ENCODE results near the gene GIMAP8.
"Not testable (repeated sequence)": the region's sequence is repeated elsewhere in the genome, so short reads cannot be mapped to it uniquely, and the experiment has no call there.

The GIMAP8 gene

DNA sequence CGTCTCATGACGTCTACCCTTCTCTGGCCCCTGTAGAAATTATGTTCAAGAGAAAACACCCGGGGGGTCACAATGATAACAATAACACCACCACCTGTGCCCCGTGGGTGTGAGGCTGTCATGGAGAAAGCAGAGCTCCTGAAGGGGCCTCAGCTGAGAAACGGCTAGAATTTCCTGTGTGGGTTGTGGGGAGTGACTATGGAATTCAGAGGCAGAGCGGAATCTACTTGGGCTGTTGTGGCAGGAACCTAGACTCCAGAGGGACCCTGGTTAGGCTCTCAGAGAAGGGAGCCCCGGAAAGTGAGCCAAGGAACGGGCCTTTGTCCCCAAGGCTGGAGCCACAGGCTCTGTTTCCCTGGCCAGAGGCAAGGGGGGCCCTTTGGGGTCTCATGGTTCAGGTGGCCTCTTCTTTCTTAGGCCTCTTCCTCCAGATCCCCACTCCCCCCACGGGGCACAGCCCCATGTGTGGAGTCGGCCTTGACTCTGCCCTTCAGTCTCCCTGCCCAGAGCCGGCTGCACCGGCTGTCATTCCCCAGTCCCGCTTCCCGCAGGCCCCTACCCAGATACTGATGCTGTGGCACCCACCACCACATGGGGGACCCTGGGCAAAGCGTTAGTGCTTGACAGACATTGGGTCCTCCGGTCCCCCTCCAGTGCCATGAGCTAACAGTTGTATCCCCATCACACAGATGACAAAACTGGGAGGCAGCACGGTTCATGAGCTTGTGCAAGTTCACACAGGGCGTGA is 6.5 kb upstream of the GIMAP8 start:
- TF ChIP-seq POLR2AphosphoS5 (IDR thresholded peaks at IDR 0.05; ENCODE audit: low read depth, low read length) (no peak), TAF1 (IDR thresholded peaks at IDR 0.05; ENCODE audit: borderline replicate concordance, low read depth, low read length) (no peak), POLR2A (IDR thresholded peaks at IDR 0.05; ENCODE audit: low read depth, low read length) (no peak)
- DNase-seq (ENCODE audit: insufficient read length) (no peak), FAIRE-seq (no peak)

DNA sequence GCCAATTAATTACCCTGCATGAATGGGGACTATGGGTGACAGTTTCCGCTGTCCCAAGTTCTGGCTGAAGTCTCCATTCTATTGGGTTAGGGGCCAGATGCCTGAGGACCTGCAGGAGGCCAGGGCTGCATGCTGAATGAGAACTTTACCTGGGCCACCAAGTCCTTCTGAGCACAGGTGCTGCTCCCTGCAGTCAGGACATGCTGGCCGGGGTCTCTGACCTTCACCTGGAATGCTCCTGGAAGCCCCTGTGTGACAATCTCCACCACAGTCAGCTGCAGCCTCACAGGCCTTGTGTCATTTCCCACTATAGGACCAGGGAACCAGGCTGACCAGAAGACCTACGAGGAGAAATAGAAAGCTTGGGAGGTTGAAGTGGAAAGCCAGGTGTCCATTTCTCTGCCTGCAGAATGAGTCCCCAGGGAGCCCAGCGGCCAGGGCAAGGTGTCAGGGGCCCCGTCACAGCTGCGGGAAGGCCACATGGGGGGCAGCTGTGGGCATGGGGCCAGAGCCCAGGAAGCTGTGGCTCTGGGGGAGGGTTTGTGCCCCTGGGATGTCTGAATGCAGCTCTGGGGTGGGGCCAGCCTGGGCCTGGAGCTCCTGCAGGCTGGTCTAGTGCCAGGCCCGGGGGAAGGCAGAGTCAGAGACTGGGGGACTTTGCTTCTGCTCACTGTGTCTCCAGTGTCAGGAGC is 5.6 kb upstream of the GIMAP8 start:
- DNase-seq (ENCODE audit: insufficient read length), result no peak
- no peak for FAIRE-seq
- TF ChIP-seq POLR2A (IDR thresholded peaks at IDR 0.05; ENCODE audit: low read depth, low read length), result no peak
- no peak for TF ChIP-seq TAF1 (IDR thresholded peaks at IDR 0.05; ENCODE audit: borderline replicate concordance, low read depth, low read length)
- no peak for TF ChIP-seq POLR2AphosphoS5 (IDR thresholded peaks at IDR 0.05; ENCODE audit: low read depth, low read length)

DNA sequence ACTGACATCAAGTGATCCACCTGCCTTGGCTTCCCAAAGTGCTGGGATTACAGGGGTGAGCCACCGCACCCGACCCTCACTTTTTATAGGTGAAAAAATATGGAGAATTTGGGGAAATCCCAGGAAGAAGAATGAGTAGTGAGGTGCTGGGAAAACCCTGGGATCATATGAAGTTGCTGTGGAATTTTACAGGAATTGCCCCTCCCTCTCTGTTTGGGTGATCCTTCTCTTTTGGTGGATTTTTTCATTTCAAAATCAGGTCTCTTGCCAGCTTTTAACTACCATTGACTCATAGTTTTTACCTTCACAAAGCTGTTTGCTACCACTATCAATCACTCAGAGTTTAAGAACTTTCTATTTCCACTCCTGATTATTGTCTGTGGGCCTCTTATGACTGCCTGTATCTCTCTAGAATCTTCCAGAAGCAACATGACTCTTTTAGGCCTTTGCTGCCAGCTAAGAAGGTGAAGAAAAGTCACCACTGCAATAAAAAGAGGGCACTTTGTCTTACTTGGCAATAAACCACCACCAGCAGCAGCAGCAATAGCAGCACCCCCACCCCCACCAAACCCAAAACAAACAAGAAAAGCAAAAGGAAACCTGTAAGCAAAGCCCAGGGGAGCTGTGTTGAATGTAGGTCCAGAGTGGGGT is 4.0 kb upstream of the GIMAP8 start:
- DNase-seq (ENCODE audit: insufficient read length) (no peak), FAIRE-seq (no peak)
- TF ChIP-seq POLR2AphosphoS5 (IDR thresholded peaks at IDR 0.05; ENCODE audit: low read depth, low read length) (no peak), TAF1 (IDR thresholded peaks at IDR 0.05; ENCODE audit: borderline replicate concordance, low read depth, low read length) (no peak)

DNA sequence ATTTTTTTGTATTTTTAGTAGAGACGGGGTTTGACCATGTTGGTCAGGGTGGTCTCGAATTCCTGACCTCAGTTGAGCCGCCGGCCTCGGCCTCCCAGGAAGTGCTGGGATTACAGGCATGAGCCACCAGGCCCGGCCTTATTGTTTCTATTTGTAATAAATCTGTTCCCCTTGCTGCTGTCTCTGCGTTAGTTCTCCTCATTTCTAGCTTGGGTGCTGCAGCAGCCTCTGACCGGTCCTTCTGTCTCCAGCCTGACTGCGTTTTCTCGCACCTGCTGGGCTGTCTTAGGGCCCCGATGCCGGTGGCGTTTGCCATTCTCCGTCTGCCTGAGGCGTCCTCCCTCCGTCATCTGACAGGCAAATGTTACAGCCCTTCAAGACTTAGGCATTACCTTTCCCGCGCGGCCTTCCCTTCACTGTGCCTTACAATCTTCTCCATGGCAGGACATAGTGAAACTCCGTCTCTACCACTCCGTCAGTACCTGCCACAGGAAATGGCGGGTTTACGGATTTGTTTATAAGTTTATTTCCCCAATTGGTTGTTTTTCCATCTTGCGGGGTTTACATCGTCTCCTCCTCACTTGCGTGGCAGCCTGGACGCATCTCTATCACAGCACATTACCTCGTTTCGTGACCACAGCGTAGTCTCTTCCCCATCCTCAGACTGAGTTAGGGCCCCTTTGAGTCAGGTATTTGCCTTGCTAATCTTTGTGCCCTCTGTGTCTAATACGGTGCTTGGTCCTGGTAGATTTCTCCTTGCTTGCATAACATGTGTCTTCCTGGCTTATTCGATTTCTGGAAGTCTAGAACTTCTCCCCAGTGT is 2.3 kb upstream of the GIMAP8 start:
- peak; percentile 72 for FAIRE-seq
- no peak for TF ChIP-seq TAF1 (IDR thresholded peaks at IDR 0.05; ENCODE audit: borderline replicate concordance, low read depth, low read length)
- no peak for TF ChIP-seq POLR2AphosphoS5 (IDR thresholded peaks at IDR 0.05; ENCODE audit: low read depth, low read length)
- TF ChIP-seq POLR2A (IDR thresholded peaks at IDR 0.05; ENCODE audit: low read depth, low read length), result no peak
- DNase-seq (ENCODE audit: insufficient read length), result no peak

DNA sequence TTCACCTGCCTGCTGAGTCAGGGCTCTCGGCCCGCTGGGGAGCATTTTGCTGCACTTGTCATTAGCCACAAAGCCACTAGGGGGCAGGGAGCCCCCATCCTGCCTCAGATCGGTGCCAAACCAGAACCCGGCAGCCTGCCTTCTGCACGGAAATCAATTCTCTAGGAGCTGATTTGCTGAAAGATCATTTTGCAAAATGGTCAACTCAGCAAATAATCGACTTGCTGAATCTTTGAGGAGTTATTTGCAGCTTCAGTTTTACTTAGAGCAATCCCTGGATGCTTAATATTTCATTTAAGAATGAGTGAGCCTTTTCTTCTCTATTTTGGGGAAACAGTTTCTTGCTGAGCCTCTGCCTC is 1.7 kb upstream of the GIMAP8 start:
- DNase-seq (ENCODE audit: insufficient read length) (peak; percentile 84), FAIRE-seq (no peak)
- TF ChIP-seq TAF1 (IDR thresholded peaks at IDR 0.05; ENCODE audit: borderline replicate concordance, low read depth, low read length) (no peak), POLR2A (IDR thresholded peaks at IDR 0.05; ENCODE audit: low read depth, low read length) (no peak), POLR2AphosphoS5 (IDR thresholded peaks at IDR 0.05; ENCODE audit: low read depth, low read length) (no peak)

DNA sequence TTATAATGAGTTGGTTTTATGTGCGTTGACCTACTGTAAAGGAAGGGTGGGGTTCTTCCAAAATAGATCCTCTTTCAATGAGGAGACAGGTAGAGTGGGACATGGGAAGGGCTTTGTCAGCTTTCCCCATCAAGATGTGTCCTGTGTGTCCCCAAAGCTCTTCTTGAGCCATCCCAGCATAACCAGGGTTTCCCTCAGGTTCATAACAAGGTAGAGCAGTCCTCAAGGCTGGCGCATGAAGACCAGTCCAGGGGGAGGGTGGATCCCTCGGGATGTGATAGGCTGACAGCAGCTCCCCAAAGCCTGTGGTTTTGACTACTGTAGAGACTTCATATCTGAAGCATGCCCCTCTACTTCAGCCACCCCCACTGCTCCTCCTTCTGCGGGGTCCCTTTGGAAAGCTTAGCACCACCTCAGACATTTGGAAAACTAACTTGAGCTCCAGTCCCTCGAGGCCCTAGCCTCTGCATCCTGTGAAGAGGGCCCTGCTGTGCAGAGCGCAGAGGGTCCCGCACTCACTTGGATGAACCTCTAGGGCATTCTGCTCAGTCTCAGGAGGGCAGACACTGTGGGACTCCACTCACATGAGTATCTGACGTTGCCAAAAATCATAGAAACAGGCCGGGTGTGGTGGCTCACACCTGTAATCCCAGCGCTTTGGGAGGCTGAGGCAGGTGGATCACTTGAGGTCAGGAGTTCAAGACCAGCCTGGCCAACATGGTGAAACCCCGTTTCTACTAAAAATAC is 1.1 kb upstream of the GIMAP8 start:
- FAIRE-seq (no peak), DNase-seq (ENCODE audit: insufficient read length) (no peak)
- TF ChIP-seq TAF1 (IDR thresholded peaks at IDR 0.05; ENCODE audit: borderline replicate concordance, low read depth, low read length), result no peak
- no peak for TF ChIP-seq POLR2AphosphoS5 (IDR thresholded peaks at IDR 0.05; ENCODE audit: low read depth, low read length)
- no peak for TF ChIP-seq POLR2A (IDR thresholded peaks at IDR 0.05; ENCODE audit: low read depth, low read length)

DNA sequence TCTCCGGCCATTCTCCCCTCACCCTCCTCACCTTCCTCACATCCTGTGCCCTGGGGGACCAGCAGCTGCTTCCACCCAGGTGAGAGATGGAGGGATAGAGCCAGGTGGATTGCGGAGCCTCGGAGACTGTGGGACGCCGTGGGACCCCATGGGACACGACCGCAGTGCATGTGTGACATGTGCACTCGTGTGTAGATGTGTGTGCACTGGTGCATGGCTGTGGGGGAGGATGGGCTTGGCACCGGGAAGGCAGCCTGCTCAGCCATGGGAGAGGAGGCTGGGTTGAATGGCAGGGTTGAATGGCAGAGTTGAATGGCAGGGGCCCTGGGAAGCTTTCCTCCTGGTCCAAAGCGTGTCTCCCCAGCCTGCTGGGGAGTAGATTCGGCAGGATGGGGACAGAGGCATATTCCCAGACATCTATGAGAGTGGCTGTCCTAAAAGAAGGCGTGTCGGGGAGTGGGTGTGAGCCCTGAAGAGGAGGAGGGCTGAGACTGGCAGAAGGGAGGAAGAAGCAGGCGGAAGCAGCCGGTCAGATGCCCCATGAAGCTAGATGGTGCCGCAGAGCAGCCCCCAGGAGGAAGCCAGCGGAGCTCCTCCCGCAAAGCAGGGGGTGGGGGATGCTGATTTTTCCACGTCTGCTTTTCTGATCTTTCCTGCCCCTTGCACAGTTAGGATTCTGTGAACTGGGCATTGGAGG is 815 bp downstream of the GIMAP8 start:
- DNase-seq (ENCODE audit: insufficient read length), result no peak
- FAIRE-seq, result peak; percentile 87
- no peak for TF ChIP-seq TAF1 (IDR thresholded peaks at IDR 0.05; ENCODE audit: borderline replicate concordance, low read depth, low read length)
- TF ChIP-seq POLR2AphosphoS5 (IDR thresholded peaks at IDR 0.05; ENCODE audit: low read depth, low read length), result no peak; the same call in 1 of the 2 replicates
- peak; percentile 51; the same call in 1 of the 2 replicates for TF ChIP-seq POLR2A (IDR thresholded peaks at IDR 0.05; ENCODE audit: low read depth, low read length)

DNA sequence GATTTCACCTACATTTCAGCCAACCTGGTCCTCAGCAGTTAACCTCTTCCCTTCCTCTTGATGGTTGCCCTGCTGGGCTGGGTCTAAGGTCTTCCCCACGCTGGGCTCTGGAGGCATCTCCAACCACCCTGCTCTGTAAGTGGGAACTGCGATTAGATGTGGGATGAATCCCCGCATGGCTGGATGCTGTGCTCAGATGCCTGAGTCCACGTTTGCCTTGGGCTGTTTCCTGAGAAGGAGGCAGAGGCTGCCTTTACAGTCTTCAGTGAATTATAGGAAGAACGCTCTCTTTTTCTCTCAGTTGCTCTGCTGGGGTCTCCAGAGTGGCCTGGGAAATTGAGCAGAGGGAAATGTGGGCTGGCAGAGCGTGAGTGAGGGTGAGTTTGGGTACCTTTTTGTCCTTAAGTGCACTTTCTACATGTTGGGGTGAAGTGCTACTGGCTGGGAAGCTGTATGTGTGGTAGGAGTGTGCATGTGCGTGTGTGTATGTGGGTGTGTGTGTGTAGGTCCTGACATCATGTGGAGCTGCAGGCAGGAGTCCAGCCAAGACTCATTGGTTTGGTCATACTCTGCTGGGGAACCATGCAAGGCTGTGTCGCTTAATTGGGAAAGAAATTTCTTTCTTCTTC is 1.5 kb downstream of the GIMAP8 start:
- FAIRE-seq, result peak; percentile 57
- TF ChIP-seq TAF1 (IDR thresholded peaks at IDR 0.05; ENCODE audit: borderline replicate concordance, low read depth, low read length) (no peak), POLR2AphosphoS5 (IDR thresholded peaks at IDR 0.05; ENCODE audit: low read depth, low read length) (no peak)
- DNase-seq (ENCODE audit: insufficient read length), result no peak

DNA sequence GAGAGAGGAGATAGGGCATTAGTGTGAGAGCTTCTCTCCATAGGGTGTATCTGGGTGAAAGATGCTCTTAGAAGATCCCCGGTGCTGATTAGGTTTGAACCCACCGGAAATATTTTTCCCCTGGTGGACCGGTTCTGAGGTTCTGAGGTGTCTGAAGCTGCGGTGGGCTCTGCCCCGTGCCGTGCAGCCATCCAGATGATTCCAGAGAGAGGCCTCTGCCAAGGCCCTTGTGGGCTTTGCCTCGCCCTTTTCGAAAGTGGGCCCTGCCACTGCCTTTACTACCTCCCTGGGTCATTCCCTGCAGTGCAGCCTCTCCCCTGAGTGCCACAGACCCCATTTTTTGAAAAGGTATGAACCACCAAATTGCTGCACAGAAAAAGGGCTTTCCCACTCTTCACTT is 2.8 kb downstream of the GIMAP8 start:
- DNase-seq (ENCODE audit: insufficient read length), result no peak
- FAIRE-seq, result no peak
- TF ChIP-seq POLR2AphosphoS5 (IDR thresholded peaks at IDR 0.05; ENCODE audit: low read depth, low read length), result no peak
- no peak for TF ChIP-seq TAF1 (IDR thresholded peaks at IDR 0.05; ENCODE audit: borderline replicate concordance, low read depth, low read length)
- no peak for TF ChIP-seq POLR2A (IDR thresholded peaks at IDR 0.05; ENCODE audit: low read depth, low read length)

DNA sequence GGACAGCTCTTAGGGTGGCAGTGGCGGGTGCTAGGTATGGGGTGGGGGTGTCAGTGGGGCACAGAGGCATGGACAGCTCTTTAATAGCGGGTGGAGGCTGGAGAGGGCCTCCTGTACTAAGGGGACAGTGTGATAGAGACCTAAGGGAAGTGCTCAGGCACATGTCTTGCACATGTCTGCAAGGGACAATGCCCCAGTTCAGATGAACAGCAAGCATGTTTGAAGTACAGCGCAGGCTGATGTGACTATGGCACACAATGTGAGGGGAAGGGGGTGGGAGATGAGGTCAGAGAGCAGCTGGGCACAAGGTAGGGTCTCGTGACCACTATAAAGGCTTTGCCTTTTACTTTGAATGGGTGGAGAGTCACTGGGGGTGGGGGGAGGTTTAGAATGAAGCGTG is 3.5 kb downstream of the GIMAP8 start:
- TF ChIP-seq POLR2A (IDR thresholded peaks at IDR 0.05; ENCODE audit: low read depth, low read length) (no peak), TAF1 (IDR thresholded peaks at IDR 0.05; ENCODE audit: borderline replicate concordance, low read depth, low read length) (no peak), POLR2AphosphoS5 (IDR thresholded peaks at IDR 0.05; ENCODE audit: low read depth, low read length) (no peak)
- no peak for DNase-seq (ENCODE audit: insufficient read length)
- FAIRE-seq, result no peak

DNA sequence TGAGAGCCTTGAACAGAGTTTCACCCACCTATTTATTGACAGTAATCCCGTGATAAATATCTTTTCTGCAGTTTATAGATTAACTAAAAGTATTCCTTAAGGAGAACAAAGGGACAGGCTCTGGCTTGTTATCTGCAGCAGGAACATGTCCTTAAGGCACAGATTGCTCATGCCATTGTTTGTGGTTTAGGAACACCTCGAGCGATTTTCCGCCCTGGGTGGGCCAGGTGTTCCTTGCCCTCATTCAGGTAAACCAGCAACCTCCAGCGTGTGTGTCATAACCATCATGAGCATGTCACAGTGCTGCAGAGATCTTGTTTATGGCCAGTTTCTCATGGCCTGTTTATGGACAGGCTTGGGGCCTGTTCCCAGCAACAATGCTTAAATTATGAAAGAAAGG is 6.6 kb downstream of the GIMAP8 start:
- DNase-seq (ENCODE audit: insufficient read length); FAIRE-seq: not testable (repeated sequence)

Measured in GM12892 (cell line).